ENCODE measurements around the gene ST6GALNAC4.

Gene ST6GALNAC4

GRCh38 chr9:127916720-127917581 lies at the start of gene ST6GALNAC4:
Gene ST6GALNAC4, minus strand, starts transcription at chr9:127917041. Its CDS starts 622 bp downstream, at chr9:127916419.
- DNase-seq (ENCODE audit: low read depth in 2 of 2): peak; percentile 93

- no peak for DNase-seq (ENCODE audit: low read depth in 2 of 2)
Measured at GRCh38 chr9:127965953-127966352, 49.1 kb upstream of the ST6GALNAC4 start.

- DNase-seq (ENCODE audit: low read depth in 2 of 2): no peak
Measured at GRCh38 chr9:127963359-127964064, 46.7 kb upstream of the ST6GALNAC4 start.

- DNase-seq (ENCODE audit: low read depth in 2 of 2): no peak
Measured at GRCh38 chr9:127963041-127963358, 46.2 kb upstream of the ST6GALNAC4 start.

GRCh38 chr9:127962278-127962677 lies 45.4 kb upstream of the ST6GALNAC4 start:
- no peak for DNase-seq (ENCODE audit: low read depth in 2 of 2)

- no peak for DNase-seq (ENCODE audit: low read depth in 2 of 2)
Measured at GRCh38 chr9:127961613-127962155, 44.8 kb upstream of the ST6GALNAC4 start.

GRCh38 chr9:127961155-127961490 lies 44.3 kb upstream of the ST6GALNAC4 start:
- DNase-seq (ENCODE audit: low read depth in 2 of 2): no peak

- no peak for DNase-seq (ENCODE audit: low read depth in 2 of 2)
Measured at GRCh38 chr9:127960410-127961154, 43.7 kb upstream of the ST6GALNAC4 start.

GRCh38 chr9:127959841-127960409 lies 43.1 kb upstream of the ST6GALNAC4 start:
- DNase-seq (ENCODE audit: low read depth in 2 of 2): no peak

- no peak for DNase-seq (ENCODE audit: low read depth in 2 of 2)
Measured at GRCh38 chr9:127959398-127959797, 42.6 kb upstream of the ST6GALNAC4 start.

- no peak for DNase-seq (ENCODE audit: low read depth in 2 of 2)
Measured at GRCh38 chr9:127958728-127959127, 41.9 kb upstream of the ST6GALNAC4 start.

- peak; percentile 74 to 77 for DNase-seq (ENCODE audit: low read depth in 2 of 2)
Measured at GRCh38 chr9:127955294-127956015, 38.6 kb upstream of the ST6GALNAC4 start.

GRCh38 chr9:127954831-127955293 lies 38.0 kb upstream of the ST6GALNAC4 start:
- no peak for DNase-seq (ENCODE audit: low read depth in 2 of 2)

- DNase-seq (ENCODE audit: low read depth in 2 of 2): no peak
Measured at GRCh38 chr9:127953768-127954505, 37.1 kb upstream of the ST6GALNAC4 start.

- DNase-seq (ENCODE audit: low read depth in 2 of 2): no peak
Measured at GRCh38 chr9:127953154-127953553, 36.3 kb upstream of the ST6GALNAC4 start.

- DNase-seq (ENCODE audit: low read depth in 2 of 2): no peak
Measured at GRCh38 chr9:127950513-127951289, 33.9 kb upstream of the ST6GALNAC4 start.

GRCh38 chr9:127949827-127950512 lies 33.1 kb upstream of the ST6GALNAC4 start:
- no peak for DNase-seq (ENCODE audit: low read depth in 2 of 2)

- DNase-seq (ENCODE audit: low read depth in 2 of 2): no peak
Measured at GRCh38 chr9:127947841-127948710, 31.2 kb upstream of the ST6GALNAC4 start.
